IPS-18c (cell line): ENCODE results near the gene PTGFRN.
"Not testable (repeated sequence)": the region's sequence is repeated elsewhere in the genome, so short reads cannot be mapped to it uniquely, and the experiment has no call there.

Experiments used
- H3K4me3 ChIP-seq: 2 replicates; pipeline ENCODE4 v1.7.0; 2013; ENCODE audit warnings: low read depth, mild to moderate bottlenecking, low read length, moderate library complexity; ENCODE audit not compliant: insufficient read depth
- H3K9me3 ChIP-seq: one replicate; pipeline ENCODE4 v1.6.1; 2013; ENCODE audit warnings: mild to moderate bottlenecking, low read length, moderate library complexity; ENCODE audit not compliant: control insufficient read depth, insufficient read depth

PTGFRN gene

DNA sequence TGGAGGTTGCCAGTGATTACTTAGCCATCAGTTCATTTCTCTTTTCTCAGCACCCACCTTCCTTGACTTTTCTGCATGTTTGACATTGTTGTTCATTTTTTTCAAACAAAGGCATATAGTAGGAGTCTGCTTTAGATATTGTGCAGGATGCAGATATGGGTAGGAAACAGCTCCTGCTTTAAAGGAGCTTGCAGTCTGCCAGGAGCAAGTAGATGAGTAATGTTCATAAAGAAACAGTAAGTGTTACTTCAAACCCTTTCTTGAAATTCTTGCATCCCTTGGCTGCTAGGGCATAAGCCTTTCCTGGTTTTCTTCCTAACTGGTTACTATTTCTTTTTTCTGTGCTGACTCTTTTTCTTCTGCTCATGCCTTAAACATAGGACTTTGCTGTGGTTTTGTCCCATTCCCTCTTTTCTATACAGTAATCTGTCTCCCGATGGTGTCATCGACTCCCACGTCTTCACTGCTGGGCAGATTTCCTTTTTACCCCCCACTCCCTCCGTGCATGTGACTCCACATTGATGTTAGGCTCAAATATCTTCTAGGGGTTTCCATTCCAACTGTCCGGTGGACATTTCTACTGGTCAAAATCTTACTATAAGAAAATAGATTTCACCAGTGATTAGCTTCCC is 20.4 kb downstream of the PTGFRN start:
- no peaks in the 10 kb centered on the region for H3K9me3 ChIP-seq
- no peak overlapping the region for H3K4me3 ChIP-seq

DNA sequence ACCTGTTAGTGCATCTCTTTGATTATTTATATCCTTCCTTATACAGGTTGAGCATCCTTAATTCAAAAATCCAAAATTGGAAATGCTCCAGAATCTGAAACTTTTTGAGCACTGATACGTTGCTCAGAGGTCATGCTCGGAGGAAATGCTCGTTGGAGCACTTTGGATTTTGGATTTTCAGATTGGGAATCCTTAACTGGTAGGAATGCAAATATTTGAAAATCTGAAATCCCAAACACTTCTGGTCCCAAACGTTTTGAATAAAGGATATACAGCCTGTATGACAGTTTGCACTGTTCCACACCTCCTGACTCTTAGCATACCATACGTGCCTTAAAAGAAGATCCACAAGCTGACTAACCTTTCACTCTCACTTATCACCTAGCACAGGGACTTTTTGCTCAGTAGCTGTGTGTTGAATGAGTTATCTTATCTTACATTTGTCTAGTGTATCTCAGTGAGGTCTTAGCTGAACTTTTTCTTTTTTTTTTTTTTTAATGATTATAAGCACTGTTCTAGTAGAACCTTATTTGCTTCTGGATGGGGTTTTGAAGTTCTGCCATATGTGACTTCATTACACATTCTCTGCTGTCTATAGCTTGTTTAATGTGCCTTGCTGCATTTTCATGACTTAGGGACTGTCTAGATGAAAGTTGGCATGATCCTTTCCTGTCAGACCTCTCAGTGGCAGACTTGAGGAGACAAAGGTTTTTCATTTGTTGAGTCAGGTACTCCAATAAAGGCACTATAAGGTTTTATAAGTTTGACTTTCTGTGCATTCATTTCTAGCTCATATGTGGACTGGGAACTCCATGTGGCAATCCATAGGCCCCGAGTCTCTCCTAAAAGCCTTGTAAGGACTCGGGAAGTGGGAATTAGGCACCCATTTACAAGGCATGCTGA is 21.6 kb downstream of the PTGFRN start:
- Histone ChIP-seq H3K4me3 (no peak overlapping the region), H3K9me3 (no peaks in the 10 kb centered on the region)

GRCh38 chr1:116933606-116934515 is 24.1 kb downstream of the PTGFRN start:
- no peak overlapping the region for H3K4me3 ChIP-seq
- H3K9me3 ChIP-seq, result no peaks in the 10 kb centered on the region

DNA sequence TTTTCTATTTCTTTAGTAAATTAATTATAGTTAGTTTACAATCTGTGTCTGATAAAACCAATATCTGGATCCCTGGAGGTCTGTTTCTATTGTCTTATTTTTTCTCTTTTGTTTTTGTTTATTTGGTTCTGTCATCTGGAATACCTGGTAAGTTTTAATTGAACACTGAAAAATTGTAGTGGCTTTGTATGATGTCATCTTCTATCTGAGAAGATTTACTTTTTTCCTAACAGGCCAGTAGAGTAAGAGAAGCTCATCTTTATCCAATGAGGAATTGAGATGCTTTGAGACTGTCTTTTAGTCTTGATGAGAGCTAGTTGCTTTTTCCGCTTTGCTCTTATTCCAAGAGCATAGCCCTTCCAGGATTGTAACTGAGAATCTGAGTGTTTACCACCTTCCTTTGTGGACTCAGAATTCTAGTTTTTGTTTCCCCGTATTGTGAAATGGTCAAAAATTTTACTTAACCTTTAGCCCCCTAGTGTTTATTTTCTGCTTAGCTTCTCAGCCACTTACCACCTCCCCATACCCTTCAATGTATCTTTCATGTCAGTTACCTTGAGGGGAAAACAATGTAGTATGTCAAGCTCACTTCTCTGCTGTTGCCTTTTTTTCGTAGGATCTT is 25.0 kb downstream of the PTGFRN start:
- Histone ChIP-seq H3K4me3 (no peak overlapping the region), H3K9me3 (no peaks in the 10 kb centered on the region)

DNA sequence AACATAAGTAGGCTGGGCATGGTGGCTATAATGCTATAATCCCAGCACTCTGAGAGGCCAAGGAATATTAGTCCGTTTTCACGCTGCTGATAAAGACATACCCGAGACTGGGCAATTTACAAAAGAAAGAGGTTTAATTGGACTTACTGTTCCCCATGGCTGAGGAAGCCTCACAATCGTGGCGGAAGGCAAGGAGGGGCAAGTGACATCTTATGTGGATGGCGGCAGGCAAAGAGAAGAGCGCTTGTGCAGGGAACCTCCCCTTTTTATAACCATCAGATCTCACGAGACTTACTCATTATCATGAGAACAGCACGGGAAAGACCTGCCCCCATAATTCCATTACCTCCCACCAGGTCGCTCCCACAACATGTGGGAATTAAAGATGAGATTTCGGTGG is 28.5 kb downstream of the PTGFRN start:
- no peaks in the 10 kb centered on the region for H3K9me3 ChIP-seq
- H3K4me3 ChIP-seq, result no peak overlapping the region

- H3K4me3 ChIP-seq, H3K9me3 ChIP-seq: not testable (repeated sequence)
Measured at GRCh38 chr1:116939780-116940543, 30.2 kb downstream of the PTGFRN start.

DNA sequence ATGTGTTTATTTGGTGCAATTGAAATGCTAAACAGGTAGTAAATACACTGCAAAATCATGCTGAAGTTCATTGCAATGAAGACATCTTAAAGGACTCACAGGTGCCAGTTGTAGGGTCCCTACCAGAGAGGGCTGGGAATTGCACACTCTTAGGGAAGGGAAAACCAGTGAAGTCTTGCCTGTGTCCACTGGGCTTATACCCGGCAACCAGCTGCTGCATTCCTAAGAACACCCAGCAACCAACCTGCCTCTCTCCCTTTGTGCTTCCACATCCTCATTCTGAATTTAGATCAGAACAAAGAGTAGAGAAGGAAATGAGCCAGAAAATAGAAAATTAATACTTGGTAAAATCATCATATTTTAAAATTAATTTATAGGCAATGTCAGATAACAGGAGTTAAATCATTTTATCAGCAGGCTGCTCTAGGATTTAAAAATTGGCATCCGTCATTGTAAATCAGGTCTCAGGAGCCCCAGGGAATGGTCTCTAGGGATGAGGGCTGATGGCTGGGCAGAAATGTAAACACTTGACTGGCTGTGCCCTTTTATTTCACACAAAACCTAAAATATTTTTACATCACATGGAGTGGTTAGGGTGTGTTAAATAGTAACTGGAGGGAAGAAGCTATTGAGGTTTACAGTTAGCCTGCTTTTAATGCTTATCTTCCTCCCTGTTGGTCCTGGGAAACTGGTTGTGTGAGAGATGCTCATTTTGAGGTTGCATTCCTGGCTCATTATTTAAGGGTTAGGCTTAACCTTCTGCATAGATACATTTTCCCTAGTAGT is 31.3 kb downstream of the PTGFRN start:
- Histone ChIP-seq H3K4me3 (no peak overlapping the region), H3K9me3 (no peaks in the 10 kb centered on the region)

DNA sequence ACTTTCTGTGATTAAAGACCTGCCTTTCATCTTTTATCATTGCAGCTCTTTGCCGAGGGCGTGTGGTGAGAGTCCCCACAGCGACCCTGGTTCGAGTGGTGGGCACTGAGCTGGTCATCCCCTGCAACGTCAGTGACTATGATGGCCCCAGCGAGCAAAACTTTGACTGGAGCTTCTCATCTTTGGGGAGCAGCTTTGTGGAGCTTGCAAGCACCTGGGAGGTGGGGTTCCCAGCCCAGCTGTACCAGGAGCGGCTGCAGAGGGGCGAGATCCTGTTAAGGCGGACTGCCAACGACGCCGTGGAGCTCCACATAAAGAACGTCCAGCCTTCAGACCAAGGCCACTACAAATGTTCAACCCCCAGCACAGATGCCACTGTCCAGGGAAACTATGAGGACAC is 32.0 kb downstream of the PTGFRN start:
- Histone ChIP-seq H3K4me3 (no peak overlapping the region), H3K9me3 (no peaks in the 10 kb centered on the region)

- Histone ChIP-seq H3K4me3 (no peak overlapping the region), H3K9me3 (no peaks in the 10 kb centered on the region)
Measured at GRCh38 chr1:116942344-116942743, 32.6 kb downstream of the PTGFRN start.

GRCh38 chr1:116943438-116943837 is 33.7 kb downstream of the PTGFRN start:
- no peak overlapping the region for H3K4me3 ChIP-seq
- H3K9me3 ChIP-seq, result no peaks in the 10 kb centered on the region

- Histone ChIP-seq H3K9me3 (no peaks in the 10 kb centered on the region), H3K4me3 (no peak overlapping the region)
Measured at GRCh38 chr1:116944613-116945012, 34.9 kb downstream of the PTGFRN start.

DNA sequence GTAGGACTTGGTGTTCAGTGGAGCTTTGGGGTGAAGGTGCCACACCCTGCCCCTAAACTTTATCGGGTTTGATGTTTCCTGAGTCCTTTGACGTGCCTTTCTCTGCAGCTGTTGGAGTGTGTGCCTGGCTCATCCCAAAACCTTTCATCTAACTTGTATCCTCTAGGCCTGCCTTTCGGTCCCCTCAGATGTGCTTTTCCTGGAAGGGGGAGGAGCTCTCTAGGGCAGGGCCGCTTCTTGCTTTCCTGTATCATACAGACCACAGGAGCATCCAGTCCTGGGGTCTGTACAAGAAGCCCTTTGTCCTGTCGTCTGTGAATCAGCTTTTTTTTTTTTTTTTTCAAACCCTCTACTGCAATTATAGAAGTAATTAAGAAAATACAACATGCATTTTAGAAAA is 35.7 kb downstream of the PTGFRN start:
- Histone ChIP-seq H3K9me3 (no peaks in the 10 kb centered on the region), H3K4me3 (no peak overlapping the region)

DNA sequence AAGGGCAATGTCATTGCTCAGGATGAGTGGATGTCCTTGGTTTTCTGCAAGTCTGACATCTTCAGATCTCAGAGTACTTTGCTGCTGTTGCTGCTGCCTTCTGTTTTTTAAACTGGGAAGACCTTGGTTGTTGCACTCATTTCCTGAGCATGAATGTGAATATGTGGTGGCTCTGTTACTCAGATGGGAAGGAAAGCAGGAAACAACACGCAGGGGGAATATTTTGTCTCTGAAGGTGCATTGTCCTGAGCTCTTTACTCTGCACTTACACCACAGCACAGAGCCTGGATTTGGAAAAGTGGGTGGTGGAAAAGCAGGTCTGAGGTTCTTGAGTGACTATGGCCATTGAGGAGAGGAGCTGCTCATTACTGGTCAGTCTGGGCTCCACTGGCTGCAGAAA is 36.3 kb downstream of the PTGFRN start:
- Histone ChIP-seq H3K4me3 (no peak overlapping the region), H3K9me3 (no peaks in the 10 kb centered on the region)

- no peak overlapping the region for H3K4me3 ChIP-seq
- no peaks in the 10 kb centered on the region for H3K9me3 ChIP-seq
Measured at GRCh38 chr1:116947092-116947860, 37.6 kb downstream of the PTGFRN start.

- Histone ChIP-seq H3K9me3 (no peaks in the 10 kb centered on the region), H3K4me3 (no peak overlapping the region)
Measured at GRCh38 chr1:116948046-116948445, 38.3 kb downstream of the PTGFRN start.
